Endothelial cell of umbilical vein (primary cell): ENCODE measurements around the gene RPS2.
"Not testable (repeated sequence)": the region's sequence is repeated elsewhere in the genome, so short reads cannot be mapped to it uniquely, and the experiment has no call there.

Experiments
- FOS ChIP-seq: IDR thresholded peaks from 2 replicates; pipeline ENCODE4 v1.6.1; 2011; ENCODE audit warnings: mild to moderate bottlenecking, low read length, moderate library complexity, borderline replicate concordance; ENCODE audit not compliant: insufficient read depth
- GATA2 ChIP-seq: IDR thresholded peaks from 2 replicates; pipeline ENCODE4 v1.7.0; 2011; ENCODE audit warnings: low read depth, mild to moderate bottlenecking, moderate library complexity, mixed read lengths, low read length; ENCODE audit not compliant: insufficient read length, insufficient read depth
- POLR2A ChIP-seq: IDR thresholded peaks from 2 replicates; pipeline ENCODE4 v1.6.1; 2012; ENCODE audit warnings: low read depth, mild to moderate bottlenecking, control low read depth, low read length
- POLR2AphosphoS5 ChIP-seq: IDR thresholded peaks from 2 replicates; pipeline ENCODE4 v1.6.1; 2012; ENCODE audit warnings: low read depth, mild to moderate bottlenecking, control low read depth, low read length, moderate library complexity; ENCODE audit not compliant: insufficient read depth
- TF ChIP-seq, protein P1 (sequence below), 2 donors: IDR thresholded peaks; 1 replicate in 1 of 2; 2 replicates in 1 of 2; pipeline ENCODE4 v1.5.1; 2011; ENCODE audit warnings: low read length in 2 of 2, mild to moderate bottlenecking in 2 of 2, moderate library complexity in 2 of 2, control low read depth in 1 of 2, inconsistent platforms in 1 of 2, low read depth in 1 of 2; ENCODE audit not compliant: insufficient read depth in 1 of 2; ENCODE audit errors: extremely low read depth in 1 of 2
- TF ChIP-seq, protein P2 (sequence below): IDR thresholded peaks from 2 replicates; pipeline ENCODE4 v1.6.1; 2011; ENCODE audit not compliant: insufficient read depth, insufficient read length

DNA sequence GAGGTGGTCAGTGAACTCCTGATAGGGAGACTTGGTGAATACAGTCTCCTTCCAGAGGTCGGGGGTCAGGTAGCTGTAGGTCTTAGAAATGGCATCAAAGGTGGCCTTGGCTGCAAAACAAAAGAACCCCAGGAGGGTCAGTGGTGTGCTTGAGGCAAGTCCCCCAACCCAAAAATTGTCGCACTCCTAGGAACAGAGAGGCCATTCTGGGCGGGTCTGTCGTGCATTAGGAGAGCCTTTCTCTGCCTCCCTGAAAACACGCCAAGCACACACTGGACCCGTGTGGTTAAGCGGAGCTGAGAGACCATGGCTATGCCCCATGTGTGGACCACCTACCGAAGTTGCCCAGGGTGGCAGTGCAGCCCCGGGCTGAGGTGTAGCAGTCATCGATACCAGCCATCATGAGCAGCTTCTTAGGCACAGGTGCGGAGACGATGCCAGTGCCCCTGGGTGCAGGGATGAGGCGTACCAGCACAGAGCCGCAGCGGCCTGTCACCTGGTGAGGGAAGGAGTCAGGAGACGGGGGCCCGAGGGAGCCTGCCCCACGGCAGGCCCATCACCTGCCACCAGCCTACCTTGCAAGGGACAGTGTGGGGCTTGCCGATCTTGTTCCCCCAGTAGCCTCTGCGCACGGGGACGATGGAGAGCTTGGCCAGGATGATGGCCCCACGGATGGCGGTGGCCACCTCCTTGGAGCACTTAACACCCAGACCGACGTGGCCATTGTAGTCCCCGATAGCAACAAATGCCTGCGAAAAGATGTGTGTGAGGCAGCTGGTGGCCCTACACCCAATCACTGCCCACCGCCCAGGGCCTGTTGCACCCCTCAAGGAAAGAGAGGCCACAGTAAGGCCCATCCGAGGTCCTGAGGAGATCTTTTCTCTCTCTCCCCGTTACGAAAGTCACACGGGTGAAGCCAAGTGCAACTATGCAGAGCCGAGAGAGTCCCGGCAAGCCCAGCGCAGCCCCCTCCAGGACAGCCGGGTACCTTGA is 2.2 kb downstream of the RPS2 start:
- TF ChIP-seq, protein P1, sequence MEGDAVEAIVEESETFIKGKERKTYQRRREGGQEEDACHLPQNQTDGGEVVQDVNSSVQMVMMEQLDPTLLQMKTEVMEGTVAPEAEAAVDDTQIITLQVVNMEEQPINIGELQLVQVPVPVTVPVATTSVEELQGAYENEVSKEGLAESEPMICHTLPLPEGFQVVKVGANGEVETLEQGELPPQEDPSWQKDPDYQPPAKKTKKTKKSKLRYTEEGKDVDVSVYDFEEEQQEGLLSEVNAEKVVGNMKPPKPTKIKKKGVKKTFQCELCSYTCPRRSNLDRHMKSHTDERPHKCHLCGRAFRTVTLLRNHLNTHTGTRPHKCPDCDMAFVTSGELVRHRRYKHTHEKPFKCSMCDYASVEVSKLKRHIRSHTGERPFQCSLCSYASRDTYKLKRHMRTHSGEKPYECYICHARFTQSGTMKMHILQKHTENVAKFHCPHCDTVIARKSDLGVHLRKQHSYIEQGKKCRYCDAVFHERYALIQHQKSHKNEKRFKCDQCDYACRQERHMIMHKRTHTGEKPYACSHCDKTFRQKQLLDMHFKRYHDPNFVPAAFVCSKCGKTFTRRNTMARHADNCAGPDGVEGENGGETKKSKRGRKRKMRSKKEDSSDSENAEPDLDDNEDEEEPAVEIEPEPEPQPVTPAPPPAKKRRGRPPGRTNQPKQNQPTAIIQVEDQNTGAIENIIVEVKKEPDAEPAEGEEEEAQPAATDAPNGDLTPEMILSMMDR (IDR thresholded peaks at IDR 0.05; ENCODE audit: extremely low read depth in 1 of 2, insufficient read depth in 1 of 2, low read depth in 1 of 2, low read length in 2 of 2): not testable (repeated sequence)
- TF ChIP-seq GATA2, POLR2A, POLR2AphosphoS5, FOS: not testable (repeated sequence)
- TF ChIP-seq, protein P2, sequence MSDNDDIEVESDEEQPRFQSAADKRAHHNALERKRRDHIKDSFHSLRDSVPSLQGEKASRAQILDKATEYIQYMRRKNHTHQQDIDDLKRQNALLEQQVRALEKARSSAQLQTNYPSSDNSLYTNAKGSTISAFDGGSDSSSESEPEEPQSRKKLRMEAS: not testable (repeated sequence)
